ENCODE results near the gene KRTAP16-1.

GRCh38 chr17:41308251-41308917, 725 bp downstream of the KRTAP16-1 start:
- TF ChIP-seq CTCF (conservative IDR thresholded peaks at IDR 0.05; ENCODE audit: low read depth, low read length) (no peak), POLR2A (IDR thresholded peaks at IDR 0.05; ENCODE audit: low read depth, low read length) (no peak), MAZ (IDR thresholded peaks at IDR 0.05; ENCODE audit: borderline replicate concordance, low read depth, low read length) (no peak), MXI1 (IDR thresholded peaks at IDR 0.05; ENCODE audit: borderline replicate concordance, low read depth, low read length) (no peak), MAFK (IDR thresholded peaks at IDR 0.05; ENCODE audit: low read depth, low read length) (no peak), ELK1 (IDR thresholded peaks at IDR 0.05; ENCODE audit: borderline replicate concordance, low read depth, low read length) (no peak)

Measured in IMR-90 (cell line).